HEK293 (cell line): ENCODE data around the gene CCDC51.

Experiments
- CTCF ChIP-seq: fragments of 450-650 bp; formaldehyde crosslinking; IDR thresholded peaks from 2 replicates; pipeline ENCODE4 v1.5.1; 2016; ENCODE audit warnings: missing biosample characterization, missing genetic modification characterization
- GLI2 ChIP-seq: fragments of 450-650 bp; formaldehyde crosslinking; IDR thresholded peaks from 2 replicates; pipeline ENCODE4; 2017; ENCODE audit warnings: missing biosample characterization, missing genetic modification characterization, low read depth, borderline replicate concordance
- ZNF18 ChIP-seq: fragments of 450-650 bp; formaldehyde crosslinking; IDR thresholded peaks from 2 replicates; pipeline ENCODE4 v1.5.1; 2016; ENCODE audit warnings: missing biosample characterization, missing genetic modification characterization
- ZNF221 ChIP-seq: fragments of 450-650 bp; formaldehyde crosslinking; IDR thresholded peaks from 2 replicates; pipeline ENCODE4 v1.5.1; 2017; ENCODE audit warnings: missing biosample characterization, missing genetic modification characterization, borderline replicate concordance
- ZNF664 ChIP-seq: fragments of 450-650 bp; formaldehyde crosslinking; IDR thresholded peaks from 2 replicates; pipeline ENCODE4 v1.5.1; 2016; ENCODE audit warnings: missing biosample characterization, missing genetic modification characterization
- ZSCAN30 ChIP-seq: fragments of 450-650 bp; IDR thresholded peaks from 2 replicates; pipeline ENCODE4 v1.5.1; 2018; ENCODE audit warnings: missing biosample characterization, mild to moderate bottlenecking, missing genetic modification characterization, moderate library complexity

GRCh38 chr3:48402907-48403306 lies 37.0 kb downstream of the CCDC51 start:
- TF ChIP-seq ZNF664 (tag by site-specific recombination) (no peak), ZNF221 (no peak), CTCF (tag by site-specific recombination) (no peak), GLI2 (tag by site-specific recombination) (no peak), ZSCAN30 (tag by site-specific recombination) (no peak), ZNF18 (tag by site-specific recombination) (no peak)
